Measurements from ENCODE around the gene BCL10. TPM values are rescaled to one million over a fixed set of nuclear protein-coding genes. Genes with fewer than 3 reads are reported as not detected.
A peak's percentile ranks its signal among the peaks of the same experiment; 100 is the strongest.

Gene BCL10
- total RNA-seq, 1 donor, result 30.4 TPM

- peaks cover 31% of the 10 kb centered on the region for H3K4me1 ChIP-seq (ENCODE audit: insufficient read depth, low read length)
- H3K27ac ChIP-seq (ENCODE audit: low read depth, low read length), result peak overlapping the region; percentile 38
- no peak for DNase-seq (ENCODE audit: insufficient read length, low spot score, missing footprints)
- no peak for TF ChIP-seq CTCF (IDR thresholded peaks at IDR 0.05; ENCODE audit: extremely low read depth, low read depth, low read length)
- no peaks in the 10 kb centered on the region for H3K9me3 ChIP-seq (ENCODE audit: low read depth, low read length)
- H4K20me1 ChIP-seq (ENCODE audit: insufficient read depth, low read length), result no peaks in the 10 kb centered on the region
- no peaks in the 10 kb centered on the region for H3K36me3 ChIP-seq (ENCODE audit: insufficient read depth, low read length)
- no peak overlapping the region for H3K4me3 ChIP-seq (ENCODE audit: insufficient read depth, low read length)
- H3K27me3 ChIP-seq (ENCODE audit: insufficient read depth, low read length), result no peaks in the 10 kb centered on the region
- H3K4me2 ChIP-seq (ENCODE audit: insufficient read depth, low read length), result no peak overlapping the region
- H3K79me2 ChIP-seq (ENCODE audit: insufficient read depth, low read length), result no peaks in the 10 kb centered on the region
- H2AFZ ChIP-seq (ENCODE audit: low read length), result no peak overlapping the region
Measured at GRCh38 chr1:85245456-85245855, 31.0 kb downstream of the BCL10 start.

- Histone ChIP-seq H3K4me1 (ENCODE audit: insufficient read depth, low read length) (peaks cover 36% of the 10 kb centered on the region), H3K9me3 (ENCODE audit: low read depth, low read length) (no peaks in the 10 kb centered on the region), H3K4me2 (ENCODE audit: insufficient read depth, low read length) (peak overlapping the region; percentile 42), H3K79me2 (ENCODE audit: insufficient read depth, low read length) (no peaks in the 10 kb centered on the region), H2AFZ (ENCODE audit: low read length) (peak overlapping the region; percentile 37), H3K27ac (ENCODE audit: low read depth, low read length) (peak overlapping the region; percentile 38), H3K27me3 (ENCODE audit: insufficient read depth, low read length) (no peaks in the 10 kb centered on the region), H3K36me3 (ENCODE audit: insufficient read depth, low read length) (no peaks in the 10 kb centered on the region), H4K20me1 (ENCODE audit: insufficient read depth, low read length) (no peaks in the 10 kb centered on the region), H3K4me3 (ENCODE audit: insufficient read depth, low read length) (no peak overlapping the region)
- DNase-seq (ENCODE audit: insufficient read length, low spot score, missing footprints), result peak; percentile 19
- no peak for TF ChIP-seq CTCF (IDR thresholded peaks at IDR 0.05; ENCODE audit: extremely low read depth, low read depth, low read length)
Measured at GRCh38 chr1:85244271-85245061, 32.0 kb downstream of the BCL10 start.

GRCh38 chr1:85243372-85243771 lies 33.1 kb downstream of the BCL10 start:
- peak; percentile 30 for DNase-seq (ENCODE audit: insufficient read length, low spot score, missing footprints)
- Histone ChIP-seq H3K4me2 (ENCODE audit: insufficient read depth, low read length) (no peak overlapping the region), H2AFZ (ENCODE audit: low read length) (no peak overlapping the region)

More at GRCh38 chr1:85243372-85243771, 33.1 kb downstream of the BCL10 start:
- TF ChIP-seq CTCF (IDR thresholded peaks at IDR 0.05; ENCODE audit: extremely low read depth, low read depth, low read length), result no peak
- H3K4me3 ChIP-seq (ENCODE audit: insufficient read depth, low read length), result no peak overlapping the region
- peaks cover 36% of the 10 kb centered on the region for H3K4me1 ChIP-seq (ENCODE audit: insufficient read depth, low read length)
- no peaks in the 10 kb centered on the region for H3K36me3 ChIP-seq (ENCODE audit: insufficient read depth, low read length)
- no peaks in the 10 kb centered on the region for H4K20me1 ChIP-seq (ENCODE audit: insufficient read depth, low read length)
- H3K79me2 ChIP-seq (ENCODE audit: insufficient read depth, low read length), result no peaks in the 10 kb centered on the region
- no peaks in the 10 kb centered on the region for H3K27me3 ChIP-seq (ENCODE audit: insufficient read depth, low read length)
- H3K27ac ChIP-seq (ENCODE audit: low read depth, low read length), result no peak overlapping the region
- no peaks in the 10 kb centered on the region for H3K9me3 ChIP-seq (ENCODE audit: low read depth, low read length)

Data from osteoblast (primary cell).